ENCODE data around the gene NRIP1.

- TF ChIP-seq CTCF (IDR thresholded peaks at IDR 0.05) (no peak), POLR2A (IDR thresholded peaks at IDR 0.05) (no peak)
These were observed 61.2 kb downstream of the NRIP1 start for GRCh38 chr21:15003463-15004135.
